GM12892 (cell line): Measurements from ENCODE around the gene ARPC4.

ENCODE experiments used
- POLR2A ChIP-seq: IDR thresholded peaks from 2 replicates; pipeline ENCODE4 v1.6.1; 2011; ENCODE audit warnings: low read depth, low read length, control low read depth
- TAF1 ChIP-seq: IDR thresholded peaks from 2 replicates; pipeline ENCODE4 v1.6.1; 2011; ENCODE audit warnings: low read depth, mild to moderate bottlenecking, control low read depth, low read length, borderline replicate concordance

GRCh38 chr3:9781978-9782603 lies 10.8 kb upstream of the ARPC4 start:
- no peak for TF ChIP-seq TAF1
- TF ChIP-seq POLR2A: no peak
